ENCODE results near the gene POU2F3.
"Not testable (repeated sequence)": the region's sequence is repeated elsewhere in the genome, so short reads cannot be mapped to it uniquely, and the experiment has no call there.

The POU2F3 gene

GRCh38 chr11:120268686-120269085 lies 28.7 kb downstream of the POU2F3 start:
- TF ChIP-seq, protein P1, sequence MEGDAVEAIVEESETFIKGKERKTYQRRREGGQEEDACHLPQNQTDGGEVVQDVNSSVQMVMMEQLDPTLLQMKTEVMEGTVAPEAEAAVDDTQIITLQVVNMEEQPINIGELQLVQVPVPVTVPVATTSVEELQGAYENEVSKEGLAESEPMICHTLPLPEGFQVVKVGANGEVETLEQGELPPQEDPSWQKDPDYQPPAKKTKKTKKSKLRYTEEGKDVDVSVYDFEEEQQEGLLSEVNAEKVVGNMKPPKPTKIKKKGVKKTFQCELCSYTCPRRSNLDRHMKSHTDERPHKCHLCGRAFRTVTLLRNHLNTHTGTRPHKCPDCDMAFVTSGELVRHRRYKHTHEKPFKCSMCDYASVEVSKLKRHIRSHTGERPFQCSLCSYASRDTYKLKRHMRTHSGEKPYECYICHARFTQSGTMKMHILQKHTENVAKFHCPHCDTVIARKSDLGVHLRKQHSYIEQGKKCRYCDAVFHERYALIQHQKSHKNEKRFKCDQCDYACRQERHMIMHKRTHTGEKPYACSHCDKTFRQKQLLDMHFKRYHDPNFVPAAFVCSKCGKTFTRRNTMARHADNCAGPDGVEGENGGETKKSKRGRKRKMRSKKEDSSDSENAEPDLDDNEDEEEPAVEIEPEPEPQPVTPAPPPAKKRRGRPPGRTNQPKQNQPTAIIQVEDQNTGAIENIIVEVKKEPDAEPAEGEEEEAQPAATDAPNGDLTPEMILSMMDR (IDR thresholded peaks at IDR 0.05; ENCODE audit: borderline replicate concordance, insufficient read depth, low read depth, low read length): no peak
- no peak overlapping the region for H3K4me3 ChIP-seq (ENCODE audit: low read depth, low read length)

DNA sequence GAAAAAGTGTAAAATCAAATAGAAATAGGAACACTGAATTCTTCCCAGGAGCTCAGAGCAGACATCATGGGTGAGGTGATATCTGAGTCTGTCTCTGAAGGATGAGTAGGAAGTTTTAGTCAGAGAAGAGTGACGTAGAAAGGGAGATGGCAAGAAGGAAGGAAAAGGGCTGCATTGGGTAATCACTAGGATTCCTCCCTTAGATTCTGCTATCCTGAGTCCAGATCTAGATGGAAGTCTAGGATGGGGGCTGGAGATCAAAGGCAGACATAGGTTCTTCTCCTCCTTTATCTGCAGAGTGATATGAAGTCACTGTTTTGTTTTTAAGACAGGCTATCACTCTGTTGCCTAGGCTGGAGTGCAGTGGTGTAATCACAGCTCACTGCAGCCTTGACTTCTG lies 30.4 kb downstream of the POU2F3 start:
- H3K4me3 ChIP-seq (ENCODE audit: low read depth, low read length): no peak overlapping the region
- TF ChIP-seq, protein P1 (IDR thresholded peaks at IDR 0.05; ENCODE audit: borderline replicate concordance, insufficient read depth, low read depth, low read length): no peak

DNA sequence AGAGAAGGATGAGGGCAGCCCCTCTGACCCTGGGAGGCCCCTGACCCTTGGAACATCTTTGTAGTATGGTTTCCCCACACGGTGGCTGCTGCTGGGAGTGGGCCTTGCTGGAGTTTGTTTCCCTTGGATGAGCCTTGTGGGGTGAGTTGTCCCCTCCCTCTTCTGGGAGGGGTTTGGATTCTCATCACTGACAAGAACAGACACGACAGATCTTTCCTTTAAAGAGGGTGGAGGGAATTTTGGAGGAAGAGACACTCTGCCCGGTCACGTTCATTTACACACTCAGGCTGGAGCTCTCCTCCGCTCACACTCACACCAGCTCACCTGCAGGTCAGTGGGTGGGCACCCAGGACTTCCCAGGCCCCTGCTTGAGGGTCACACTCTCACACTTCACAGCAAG lies 31.7 kb downstream of the POU2F3 start:
- H3K4me3 ChIP-seq (ENCODE audit: low read depth, low read length): no peak overlapping the region
- TF ChIP-seq, protein P1 (IDR thresholded peaks at IDR 0.05; ENCODE audit: borderline replicate concordance, insufficient read depth, low read depth, low read length): no peak

GRCh38 chr11:120272303-120272702 lies 32.4 kb downstream of the POU2F3 start:
- no peak overlapping the region for H3K4me3 ChIP-seq (ENCODE audit: low read depth, low read length)
- TF ChIP-seq, protein P1 (IDR thresholded peaks at IDR 0.05; ENCODE audit: borderline replicate concordance, insufficient read depth, low read depth, low read length): no peak

DNA sequence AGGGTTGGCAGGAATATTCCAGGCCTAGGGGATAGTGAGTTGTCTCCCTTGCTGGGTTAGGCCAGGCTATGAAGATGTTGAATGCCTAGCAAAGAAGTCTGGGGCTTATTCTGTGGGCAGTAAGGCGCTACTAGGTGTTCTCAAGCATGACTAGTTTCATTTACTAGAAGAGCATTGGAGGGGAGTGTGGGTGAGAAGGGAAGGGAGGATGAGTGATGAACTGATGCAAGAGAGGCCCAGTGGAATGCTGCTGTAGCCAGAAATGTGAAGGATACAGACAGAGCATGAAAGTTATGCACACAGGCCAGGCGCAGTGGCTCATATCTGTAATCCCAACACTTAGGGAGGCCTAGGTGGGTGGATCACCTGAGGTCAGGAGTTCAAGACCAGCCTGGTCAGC lies 33.5 kb downstream of the POU2F3 start:
- TF ChIP-seq, protein P1 (IDR thresholded peaks at IDR 0.05; ENCODE audit: borderline replicate concordance, insufficient read depth, low read depth, low read length): no peak
- H3K4me3 ChIP-seq (ENCODE audit: low read depth, low read length): no peak overlapping the region

DNA sequence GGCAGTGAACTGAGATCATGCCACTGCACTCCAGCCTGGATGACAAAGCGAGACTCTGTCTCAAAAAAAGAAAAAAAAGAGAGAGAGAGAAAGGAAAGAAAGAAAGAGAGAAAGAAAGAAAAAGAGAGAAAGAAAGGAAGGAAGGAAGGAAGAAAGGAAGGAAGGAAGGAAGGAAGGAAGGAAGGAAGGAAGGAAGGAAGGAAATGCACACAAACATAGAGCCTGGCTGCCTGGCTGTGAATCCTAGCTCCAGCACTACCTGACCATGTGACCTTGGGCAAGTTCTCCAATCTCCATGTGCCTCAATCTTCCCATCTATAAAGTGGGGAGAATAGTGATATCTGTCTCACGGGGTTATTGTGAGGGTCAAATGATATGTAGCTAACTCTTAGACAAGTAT lies 34.0 kb downstream of the POU2F3 start:
- H3K4me3 ChIP-seq (ENCODE audit: low read depth, low read length): not testable (repeated sequence)

DNA sequence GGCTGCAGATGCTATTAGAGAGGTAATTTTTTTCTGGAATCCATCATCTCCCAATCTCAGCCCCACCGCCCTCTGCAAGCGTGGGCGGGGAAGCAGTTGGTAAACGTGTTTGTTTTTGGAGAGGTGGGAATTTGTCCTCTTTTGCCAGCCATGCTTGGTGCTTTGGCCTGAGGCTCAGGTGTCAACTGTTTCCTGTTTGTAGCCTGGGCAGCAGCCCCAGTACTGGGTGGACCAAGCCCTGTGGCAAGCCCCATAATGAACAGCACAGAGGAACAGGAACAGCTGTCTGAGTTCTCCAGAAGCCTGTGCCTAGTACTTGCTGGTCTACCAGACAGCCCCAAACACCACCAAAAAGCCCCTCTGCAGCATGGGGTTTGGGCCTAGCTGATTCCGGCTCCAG lies 39.6 kb downstream of the POU2F3 start:
- no peak overlapping the region for H3K4me3 ChIP-seq (ENCODE audit: low read depth, low read length)
- TF ChIP-seq, protein P1 (IDR thresholded peaks at IDR 0.05; ENCODE audit: borderline replicate concordance, insufficient read depth, low read depth, low read length): no peak

DNA sequence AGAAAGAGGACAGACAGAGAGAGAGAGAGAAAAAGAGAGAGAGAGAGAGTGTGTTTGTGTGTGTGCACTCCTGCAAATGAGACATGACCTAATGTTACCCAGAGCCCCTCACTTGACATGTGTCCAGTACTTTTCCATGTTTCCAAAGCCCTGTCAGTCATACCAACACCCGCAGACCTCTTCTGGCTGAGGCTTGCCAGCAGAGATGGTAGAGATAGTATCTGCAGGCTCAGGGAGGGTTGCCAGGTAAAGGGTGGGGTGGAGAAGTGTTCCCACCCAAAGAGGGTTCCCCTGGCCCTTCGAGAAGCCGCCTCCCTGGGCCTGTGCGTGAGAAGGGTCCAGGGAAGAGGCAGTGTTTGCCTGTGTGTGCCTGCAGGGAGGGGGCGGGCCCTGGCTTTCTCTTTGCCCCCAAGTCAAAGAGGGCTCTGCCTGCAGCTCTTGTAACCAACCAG lies 40.7 kb downstream of the POU2F3 start:
- no peak overlapping the region for H3K4me3 ChIP-seq (ENCODE audit: low read depth, low read length)
- TF ChIP-seq, protein P1 (IDR thresholded peaks at IDR 0.05; ENCODE audit: borderline replicate concordance, insufficient read depth, low read depth, low read length): no peak

Measured in GM12875 (cell line).